Nephron progenitor cell (in vitro differentiated cells): ENCODE results near the gene PAX6.

Experiments used
- DNase-seq: peaks from one replicate; pipeline ENCODE4 v3.0.0; 2021
- H3K27ac Mint-ChIP-seq: 2 replicates; pipeline ENCODE4 v1.8.0; 2021; ENCODE audit warnings: mild to moderate bottlenecking, moderate library complexity, mixed read lengths
- H3K27me3 Mint-ChIP-seq: 2 replicates; pipeline ENCODE4 v1.8.0; 2021; ENCODE audit warnings: mild to moderate bottlenecking, low read depth, mixed read lengths; ENCODE audit not compliant: poor library complexity
- H3K36me3 Mint-ChIP-seq: 2 replicates; pipeline ENCODE4 v1.8.0; 2021; ENCODE audit warnings: low read depth, mixed read lengths
- H3K4me1 Mint-ChIP-seq: 2 replicates; pipeline ENCODE4 v1.8.0; 2021; ENCODE audit warnings: mixed read lengths
- H3K4me3 Mint-ChIP-seq: 2 replicates; pipeline ENCODE4 v1.8.0; 2021; ENCODE audit warnings: mild to moderate bottlenecking, moderate library complexity, mixed read lengths
- H3K9me3 Mint-ChIP-seq: 2 replicates; pipeline ENCODE4 v1.8.0; 2021; ENCODE audit warnings: mild to moderate bottlenecking, moderate library complexity, mixed read lengths
- TF ChIP-seq, protein P1 (sequence below): fragments of 200-600 bp; sonication (generic); IDR thresholded peaks from 2 replicates; pipeline ENCODE4 v1.5.0; 2021; ENCODE audit warnings: antibody characterized with exemption

Gene PAX6

DNA sequence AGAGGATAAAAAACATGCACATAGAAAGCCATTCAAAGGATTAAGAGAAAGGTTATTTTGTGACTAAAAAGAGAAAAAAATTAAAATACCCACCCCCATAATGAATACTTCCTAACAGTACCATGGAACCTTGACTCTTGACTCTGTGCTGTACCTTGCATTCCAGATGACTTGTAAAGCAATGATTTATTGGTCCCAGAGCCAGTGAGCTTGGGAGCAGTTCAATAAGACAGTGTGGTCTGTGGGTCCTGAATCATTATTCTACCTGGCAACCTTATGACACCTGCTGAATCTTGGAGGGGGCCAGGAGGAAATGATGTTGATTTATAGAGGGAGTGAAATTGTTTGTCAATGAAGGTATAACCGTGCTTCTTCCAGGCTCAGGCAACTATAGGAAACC lies 34.2 kb upstream of the PAX6 start:
- Mint-ChIP-seq H3K4me3 (no peak overlapping the region), H3K4me1 (no peaks in the 10 kb centered on the region), H3K27ac (no peak overlapping the region), H3K36me3 (no peaks in the 10 kb centered on the region), H3K9me3 (no peaks in the 10 kb centered on the region), H3K27me3 (peaks cover 47% of the 10 kb centered on the region)
- DNase-seq, result no peak
- TF ChIP-seq, protein P1, sequence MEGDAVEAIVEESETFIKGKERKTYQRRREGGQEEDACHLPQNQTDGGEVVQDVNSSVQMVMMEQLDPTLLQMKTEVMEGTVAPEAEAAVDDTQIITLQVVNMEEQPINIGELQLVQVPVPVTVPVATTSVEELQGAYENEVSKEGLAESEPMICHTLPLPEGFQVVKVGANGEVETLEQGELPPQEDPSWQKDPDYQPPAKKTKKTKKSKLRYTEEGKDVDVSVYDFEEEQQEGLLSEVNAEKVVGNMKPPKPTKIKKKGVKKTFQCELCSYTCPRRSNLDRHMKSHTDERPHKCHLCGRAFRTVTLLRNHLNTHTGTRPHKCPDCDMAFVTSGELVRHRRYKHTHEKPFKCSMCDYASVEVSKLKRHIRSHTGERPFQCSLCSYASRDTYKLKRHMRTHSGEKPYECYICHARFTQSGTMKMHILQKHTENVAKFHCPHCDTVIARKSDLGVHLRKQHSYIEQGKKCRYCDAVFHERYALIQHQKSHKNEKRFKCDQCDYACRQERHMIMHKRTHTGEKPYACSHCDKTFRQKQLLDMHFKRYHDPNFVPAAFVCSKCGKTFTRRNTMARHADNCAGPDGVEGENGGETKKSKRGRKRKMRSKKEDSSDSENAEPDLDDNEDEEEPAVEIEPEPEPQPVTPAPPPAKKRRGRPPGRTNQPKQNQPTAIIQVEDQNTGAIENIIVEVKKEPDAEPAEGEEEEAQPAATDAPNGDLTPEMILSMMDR, result no peak

GRCh38 chr11:31844351-31844750 lies 33.2 kb upstream of the PAX6 start:
- H3K27me3 Mint-ChIP-seq, result peaks cover 54% of the 10 kb centered on the region
- H3K27ac Mint-ChIP-seq, result no peak overlapping the region
- H3K4me3 Mint-ChIP-seq, result no peak overlapping the region
- H3K36me3 Mint-ChIP-seq, result no peaks in the 10 kb centered on the region
- no peak for DNase-seq
- no peaks in the 10 kb centered on the region for H3K9me3 Mint-ChIP-seq
- no peaks in the 10 kb centered on the region for H3K4me1 Mint-ChIP-seq
- TF ChIP-seq, protein P1, result no peak

DNA sequence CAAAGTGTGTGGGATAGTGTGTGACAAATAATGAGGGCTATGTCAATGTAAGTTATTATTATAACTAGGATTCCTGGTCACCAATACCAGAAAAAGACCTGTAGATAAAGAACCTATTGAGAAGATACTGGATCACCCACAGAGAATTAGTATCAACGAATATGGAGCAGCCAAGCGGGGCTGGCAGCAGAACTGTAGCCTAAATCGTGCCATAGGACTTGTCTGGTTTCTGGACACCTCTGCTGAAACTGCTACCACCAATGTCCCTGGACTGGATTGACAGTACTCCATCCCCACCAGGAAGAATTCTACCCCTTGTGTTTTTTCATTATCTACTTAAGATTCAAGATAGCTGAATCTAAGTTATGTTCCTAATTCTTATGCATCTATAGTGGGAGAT lies 30.3 kb upstream of the PAX6 start:
- DNase-seq, result no peak
- no peaks in the 10 kb centered on the region for H3K9me3 Mint-ChIP-seq
- TF ChIP-seq, protein P1, result no peak
- no peak overlapping the region for H3K4me3 Mint-ChIP-seq
- H3K27me3 Mint-ChIP-seq, result peaks cover 62% of the 10 kb centered on the region
- H3K27ac Mint-ChIP-seq, result no peak overlapping the region
- H3K4me1 Mint-ChIP-seq, result no peaks in the 10 kb centered on the region
- no peaks in the 10 kb centered on the region for H3K36me3 Mint-ChIP-seq

DNA sequence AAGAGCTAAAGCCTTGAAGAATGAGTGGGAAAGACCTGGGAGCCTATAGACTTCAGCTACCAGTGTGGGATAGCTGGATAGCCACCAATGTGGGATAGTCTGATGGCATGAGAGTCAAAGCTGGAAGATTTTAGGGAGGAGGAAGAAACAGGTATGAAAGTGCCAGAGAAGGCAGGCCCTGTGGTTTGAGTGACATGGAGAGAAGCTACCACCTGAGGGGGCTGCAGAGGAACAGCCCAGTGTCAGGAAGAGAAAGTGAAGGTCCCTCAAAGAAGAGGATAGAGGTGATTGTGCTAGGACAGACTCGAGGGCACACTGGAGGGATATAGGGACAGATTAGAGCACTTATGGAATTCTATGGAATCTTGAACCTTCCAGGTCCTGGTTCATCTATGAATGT lies 23.1 kb upstream of the PAX6 start:
- Mint-ChIP-seq H3K27ac (no peak overlapping the region), H3K4me1 (no peaks in the 10 kb centered on the region), H3K36me3 (no peaks in the 10 kb centered on the region), H3K4me3 (no peak overlapping the region), H3K27me3 (peaks cover 16% of the 10 kb centered on the region), H3K9me3 (no peaks in the 10 kb centered on the region)
- DNase-seq, result no peak
- TF ChIP-seq, protein P1, result no peak

- Mint-ChIP-seq H3K27ac (no peak overlapping the region), H3K27me3 (no peaks in the 10 kb centered on the region), H3K4me3 (no peak overlapping the region), H3K36me3 (no peaks in the 10 kb centered on the region), H3K9me3 (no peaks in the 10 kb centered on the region), H3K4me1 (peaks cover 5% of the 10 kb centered on the region)
- TF ChIP-seq, protein P1, result no peak
- DNase-seq, result no peak
These were observed 19.3 kb upstream of the PAX6 start for GRCh38 chr11:31830406-31830805.

- Mint-ChIP-seq H3K4me3 (no peak overlapping the region), H3K27me3 (no peaks in the 10 kb centered on the region), H3K36me3 (no peaks in the 10 kb centered on the region), H3K9me3 (no peaks in the 10 kb centered on the region), H3K4me1 (peaks cover 5% of the 10 kb centered on the region), H3K27ac (no peak overlapping the region)
- TF ChIP-seq, protein P1, result no peak
- DNase-seq, result no peak
These were observed 17.1 kb upstream of the PAX6 start for GRCh38 chr11:31828217-31828616.
